Measurements from ENCODE around the gene CTU2.

DNA sequence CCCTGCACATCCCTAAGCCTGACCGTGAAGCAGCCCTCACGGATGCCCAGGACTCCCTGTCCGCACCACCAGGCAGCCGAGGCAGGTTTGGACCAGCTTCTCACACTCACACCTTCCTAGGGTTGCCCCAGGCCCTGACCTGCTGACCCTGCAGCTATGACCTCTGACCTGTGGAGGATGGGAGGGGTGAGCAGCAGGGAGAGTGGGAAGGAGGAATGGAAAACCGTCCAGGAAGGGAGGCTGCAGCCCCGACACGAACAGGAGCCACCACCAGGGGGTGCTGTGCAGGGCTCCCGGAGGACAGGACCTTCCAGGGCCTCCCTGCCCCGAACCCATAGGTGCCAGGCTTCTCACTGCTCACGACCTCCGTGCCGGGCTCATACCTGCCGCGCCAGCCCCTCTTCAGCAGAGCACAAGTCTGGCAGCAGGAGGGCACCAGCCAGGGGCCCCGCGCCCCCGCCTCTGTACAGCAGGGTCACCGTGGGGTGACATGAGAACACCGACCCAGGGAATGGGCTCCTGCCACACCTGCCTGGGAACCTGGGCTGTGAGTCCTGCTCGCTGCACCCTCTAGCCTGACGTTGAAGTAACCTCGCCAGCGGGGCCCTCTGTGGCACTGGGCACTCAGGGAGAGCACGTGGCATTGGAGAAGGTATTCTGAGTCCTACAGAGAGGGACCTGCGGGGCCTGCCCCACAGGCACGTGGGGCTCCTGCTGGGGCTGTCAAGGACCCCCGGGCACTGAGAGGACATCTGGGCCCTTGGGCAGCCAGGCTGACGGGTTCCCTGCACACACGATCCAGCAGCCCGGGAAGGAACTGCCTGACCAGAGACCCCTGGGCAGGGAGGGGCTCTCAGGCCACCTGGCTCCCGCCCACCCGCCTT is 37.6 kb downstream of the CTU2 start:
- TF ChIP-seq, protein P1, sequence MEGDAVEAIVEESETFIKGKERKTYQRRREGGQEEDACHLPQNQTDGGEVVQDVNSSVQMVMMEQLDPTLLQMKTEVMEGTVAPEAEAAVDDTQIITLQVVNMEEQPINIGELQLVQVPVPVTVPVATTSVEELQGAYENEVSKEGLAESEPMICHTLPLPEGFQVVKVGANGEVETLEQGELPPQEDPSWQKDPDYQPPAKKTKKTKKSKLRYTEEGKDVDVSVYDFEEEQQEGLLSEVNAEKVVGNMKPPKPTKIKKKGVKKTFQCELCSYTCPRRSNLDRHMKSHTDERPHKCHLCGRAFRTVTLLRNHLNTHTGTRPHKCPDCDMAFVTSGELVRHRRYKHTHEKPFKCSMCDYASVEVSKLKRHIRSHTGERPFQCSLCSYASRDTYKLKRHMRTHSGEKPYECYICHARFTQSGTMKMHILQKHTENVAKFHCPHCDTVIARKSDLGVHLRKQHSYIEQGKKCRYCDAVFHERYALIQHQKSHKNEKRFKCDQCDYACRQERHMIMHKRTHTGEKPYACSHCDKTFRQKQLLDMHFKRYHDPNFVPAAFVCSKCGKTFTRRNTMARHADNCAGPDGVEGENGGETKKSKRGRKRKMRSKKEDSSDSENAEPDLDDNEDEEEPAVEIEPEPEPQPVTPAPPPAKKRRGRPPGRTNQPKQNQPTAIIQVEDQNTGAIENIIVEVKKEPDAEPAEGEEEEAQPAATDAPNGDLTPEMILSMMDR (IDR thresholded peaks at IDR 0.05; ENCODE audit: low read length), result peak; percentile 94
- no peak for TF ChIP-seq EZH2 (IDR thresholded peaks at IDR 0.05; ENCODE audit: borderline replicate concordance, low read length)
